Epithelial cell of proximal tubule (primary cell): ENCODE measurements around the gene SYPL2. TPM values are rescaled to one million over a fixed set of nuclear protein-coding genes. Genes with fewer than 3 reads are reported as not detected.

Source experiments
- DNase-seq: peaks from one replicate; pipeline ENCODE4 v3.0.0-alpha.2; 2011; ENCODE audit warnings: low read depth
- H3K4me3 ChIP-seq: 2 replicates; pipeline ENCODE4 v1.5.1; 2011; ENCODE audit warnings: low read depth, mild to moderate bottlenecking, low read length
- total RNA-seq: library from RNA; depleted of rRNA; stranded (reverse); fragments of >200 nt; gene quantifications from 2 replicates; pipeline ENCODE4 v1.2.3, GENCODE V29; 2015
- TF ChIP-seq, protein P1 (sequence below): conservative IDR thresholded peaks from 2 replicates; pipeline ENCODE4 v1.5.1; 2012; ENCODE audit warnings: low read depth, mild to moderate bottlenecking, low read length

SYPL2 gene
- total RNA-seq, 1 donor from 2014 or later, result 0.12 TPM

DNA sequence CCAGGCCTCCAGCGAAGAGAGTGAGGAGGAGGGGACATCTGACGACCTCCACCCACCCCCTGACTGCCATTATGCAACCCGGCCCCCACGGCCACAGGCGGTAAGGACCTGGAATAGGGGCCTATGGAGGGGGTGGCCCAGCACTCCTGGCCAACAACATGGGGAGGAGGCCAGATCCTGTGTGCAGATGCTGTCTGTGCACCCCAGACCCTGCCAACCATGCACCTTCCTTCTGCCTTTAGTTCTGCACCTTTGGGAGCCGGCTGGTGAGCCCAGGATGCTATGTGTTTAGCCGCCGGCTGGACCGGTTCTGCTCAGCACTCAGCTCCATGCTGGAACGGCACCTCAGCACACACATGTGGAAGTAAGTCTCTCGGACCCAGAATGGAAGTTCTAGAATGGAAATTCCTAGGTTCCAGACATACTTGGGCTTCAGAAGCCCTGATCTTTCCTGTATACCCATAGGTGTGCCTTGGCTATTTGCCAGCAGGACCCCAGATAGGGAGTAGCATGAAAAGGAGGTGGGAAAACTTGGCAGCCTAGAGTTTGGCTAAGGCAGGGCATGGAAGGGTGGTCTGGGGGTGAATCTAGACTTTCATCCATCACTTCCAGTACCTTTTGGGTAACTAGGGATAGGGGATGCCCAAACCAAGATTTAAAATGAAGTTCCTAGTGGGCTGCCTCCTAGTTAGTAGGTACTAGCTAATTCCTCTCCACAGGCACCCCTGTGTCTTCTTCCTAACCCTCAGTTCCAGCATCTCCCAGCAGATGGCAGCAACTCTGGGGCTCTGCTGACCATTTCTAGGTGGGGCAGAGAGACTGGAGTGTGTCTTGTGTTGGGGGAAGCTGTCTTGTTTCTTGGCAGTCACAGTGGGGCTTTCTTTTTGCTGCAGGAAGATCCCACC, 23.9 kb downstream of the SYPL2 start:
- TF ChIP-seq, protein P1, sequence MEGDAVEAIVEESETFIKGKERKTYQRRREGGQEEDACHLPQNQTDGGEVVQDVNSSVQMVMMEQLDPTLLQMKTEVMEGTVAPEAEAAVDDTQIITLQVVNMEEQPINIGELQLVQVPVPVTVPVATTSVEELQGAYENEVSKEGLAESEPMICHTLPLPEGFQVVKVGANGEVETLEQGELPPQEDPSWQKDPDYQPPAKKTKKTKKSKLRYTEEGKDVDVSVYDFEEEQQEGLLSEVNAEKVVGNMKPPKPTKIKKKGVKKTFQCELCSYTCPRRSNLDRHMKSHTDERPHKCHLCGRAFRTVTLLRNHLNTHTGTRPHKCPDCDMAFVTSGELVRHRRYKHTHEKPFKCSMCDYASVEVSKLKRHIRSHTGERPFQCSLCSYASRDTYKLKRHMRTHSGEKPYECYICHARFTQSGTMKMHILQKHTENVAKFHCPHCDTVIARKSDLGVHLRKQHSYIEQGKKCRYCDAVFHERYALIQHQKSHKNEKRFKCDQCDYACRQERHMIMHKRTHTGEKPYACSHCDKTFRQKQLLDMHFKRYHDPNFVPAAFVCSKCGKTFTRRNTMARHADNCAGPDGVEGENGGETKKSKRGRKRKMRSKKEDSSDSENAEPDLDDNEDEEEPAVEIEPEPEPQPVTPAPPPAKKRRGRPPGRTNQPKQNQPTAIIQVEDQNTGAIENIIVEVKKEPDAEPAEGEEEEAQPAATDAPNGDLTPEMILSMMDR, result peak; percentile 90
- DNase-seq, result no peak
- H3K4me3 ChIP-seq, result no peak overlapping the region

GRCh38 chr1:109490934-109491302, 24.6 kb downstream of the SYPL2 start:
- DNase-seq, result no peak
- no peak overlapping the region for H3K4me3 ChIP-seq
- TF ChIP-seq, protein P1, result no peak

GRCh38 chr1:109491372-109491771, 25.0 kb downstream of the SYPL2 start:
- DNase-seq, result no peak

DNA sequence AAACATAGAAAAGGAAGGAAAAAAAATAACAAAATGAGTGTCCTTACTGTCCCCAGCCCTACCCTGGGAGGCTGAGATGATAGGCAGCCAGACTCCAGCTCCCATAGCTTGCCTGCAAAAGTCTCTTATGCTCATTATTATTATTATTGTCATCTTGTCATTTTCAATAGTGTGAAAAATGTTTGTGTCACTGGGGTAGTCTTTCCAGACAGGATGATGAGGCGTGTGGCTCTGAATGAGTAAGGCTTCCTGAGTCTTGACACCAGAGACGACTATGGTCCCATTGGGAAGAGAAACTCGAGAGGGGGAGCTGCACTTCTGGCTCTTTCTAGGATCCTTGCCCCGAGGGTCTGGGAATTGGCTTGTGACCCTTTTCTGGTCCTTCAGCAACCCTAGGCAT, 26.4 kb downstream of the SYPL2 start:
- TF ChIP-seq, protein P1, result no peak
- DNase-seq, result no peak
- no peak overlapping the region for H3K4me3 ChIP-seq

More at GRCh38 chr1:109491372-109491771, 25.0 kb downstream of the SYPL2 start:
- TF ChIP-seq, protein P1, result no peak
- no peak overlapping the region for H3K4me3 ChIP-seq

- TF ChIP-seq, protein P1, result no peak
- no peak for DNase-seq
- H3K4me3 ChIP-seq, result no peak overlapping the region
Measured at GRCh38 chr1:109493227-109493626, 26.9 kb downstream of the SYPL2 start.

GRCh38 chr1:109493805-109494539, 27.6 kb downstream of the SYPL2 start, which contains the start of gene CYB561D1:
Gene CYB561D1 (plus strand): TSS chr1:109494094. CDS start chr1:109494140, 46 bp downstream.
- TF ChIP-seq, protein P1, result peak; percentile 86
- no peak for DNase-seq
- peak within 1 kb of the TSS; percentile 71 for H3K4me3 ChIP-seq
